GM18909 (cell line): Measurements from ENCODE around the gene WWC2.
"Not testable (repeated sequence)": the region's sequence is repeated elsewhere in the genome, so short reads cannot be mapped to it uniquely, and the experiment has no call there.

Source experiments
- ATAC-seq: cut with Tn5 transposase; IDR thresholded peaks from one replicate; pipeline ENCODE4 v1.9.1; 2021; ENCODE audit warnings: mild to moderate bottlenecking; ENCODE audit not compliant: unreplicated experiment, poor library complexity

The WWC2 gene

GRCh38 chr4:183139972-183140570 is 41.0 kb downstream of the WWC2 start:
- no peak for ATAC-seq

DNA sequence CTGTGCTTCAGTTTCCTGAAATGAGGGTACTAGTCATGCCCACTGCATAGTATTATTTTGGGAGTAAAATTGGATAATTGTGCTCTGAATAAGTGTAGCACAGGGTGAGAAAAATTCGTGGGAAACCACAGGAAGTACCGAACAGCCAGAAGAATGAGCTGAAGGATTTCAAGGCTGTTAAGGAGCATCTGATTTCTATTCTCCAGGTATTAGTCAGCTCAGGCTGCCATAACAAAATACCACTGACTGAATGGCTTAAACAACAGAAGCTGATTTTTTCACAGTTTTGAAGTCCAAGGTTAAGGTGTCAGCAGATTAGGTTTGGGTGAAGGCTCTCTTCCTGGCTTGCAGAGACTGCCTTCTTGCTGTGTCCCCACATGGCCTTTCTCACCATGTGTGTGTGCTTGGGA is 41.9 kb downstream of the WWC2 start:
- ATAC-seq: no peak

DNA sequence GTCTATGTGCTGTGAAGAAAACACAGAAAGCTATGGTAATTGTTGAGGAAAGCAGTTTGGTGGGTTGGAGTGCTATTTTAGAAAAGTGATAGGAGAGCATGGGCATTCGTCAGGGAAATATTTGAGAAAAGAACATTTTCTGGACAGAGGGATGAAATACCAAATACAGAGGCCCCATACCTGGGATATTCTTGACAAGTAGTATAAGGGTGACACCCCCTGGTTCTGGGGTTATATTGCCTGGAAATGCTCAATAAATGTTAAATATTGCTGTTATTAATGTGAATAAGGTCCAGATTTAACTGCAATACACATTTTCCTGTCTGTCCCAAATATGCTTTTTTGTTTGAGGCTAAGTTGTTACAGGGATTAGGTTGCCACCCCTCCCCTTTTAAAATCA is 42.9 kb downstream of the WWC2 start:
- ATAC-seq: no peak

GRCh38 chr4:183142571-183143550 is 43.8 kb downstream of the WWC2 start:
- no peak for ATAC-seq

GRCh38 chr4:183144787-183145186 is 45.7 kb downstream of the WWC2 start:
- no peak for ATAC-seq

DNA sequence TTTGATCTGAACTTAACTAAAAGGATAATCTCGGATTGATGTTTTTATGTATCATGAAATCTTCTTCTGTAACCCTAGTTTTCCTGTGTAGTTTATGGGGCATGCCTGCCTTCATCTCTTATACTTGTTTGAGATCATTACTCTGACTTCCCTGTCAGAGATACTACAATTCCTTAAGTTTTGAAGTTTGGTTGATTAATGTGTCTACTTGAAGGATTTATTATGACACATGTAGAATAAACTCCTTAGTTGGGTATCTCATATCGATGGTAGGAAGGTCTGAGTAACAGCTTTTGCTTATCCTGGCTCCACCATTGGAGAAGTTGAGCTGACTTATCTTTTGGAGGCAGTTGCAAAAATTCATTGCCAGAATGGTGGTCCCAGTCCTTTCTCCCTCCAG is 46.7 kb downstream of the WWC2 start:
- no peak for ATAC-seq

- no peak for ATAC-seq
These were observed 47.4 kb downstream of the WWC2 start for GRCh38 chr4:183146478-183146877.

DNA sequence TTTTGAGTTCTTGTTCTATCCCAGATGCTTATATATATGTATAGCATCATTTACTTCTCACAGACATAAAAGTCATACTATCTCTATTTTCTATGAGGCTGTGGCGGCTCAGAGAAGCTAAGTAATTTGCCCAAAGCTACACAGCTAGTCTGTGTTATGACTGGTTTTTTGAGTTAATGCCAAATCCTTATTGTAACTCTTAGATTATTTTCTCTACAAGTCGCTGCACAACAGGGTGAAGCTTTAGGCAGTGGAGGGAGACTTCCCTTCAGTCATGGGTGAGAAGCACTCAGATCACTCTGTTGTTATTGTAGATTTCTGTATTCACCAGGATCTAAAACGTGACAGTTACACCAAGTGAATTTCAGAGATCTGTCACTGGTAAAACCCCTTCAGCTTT is 48.1 kb downstream of the WWC2 start:
- no peak for ATAC-seq

DNA sequence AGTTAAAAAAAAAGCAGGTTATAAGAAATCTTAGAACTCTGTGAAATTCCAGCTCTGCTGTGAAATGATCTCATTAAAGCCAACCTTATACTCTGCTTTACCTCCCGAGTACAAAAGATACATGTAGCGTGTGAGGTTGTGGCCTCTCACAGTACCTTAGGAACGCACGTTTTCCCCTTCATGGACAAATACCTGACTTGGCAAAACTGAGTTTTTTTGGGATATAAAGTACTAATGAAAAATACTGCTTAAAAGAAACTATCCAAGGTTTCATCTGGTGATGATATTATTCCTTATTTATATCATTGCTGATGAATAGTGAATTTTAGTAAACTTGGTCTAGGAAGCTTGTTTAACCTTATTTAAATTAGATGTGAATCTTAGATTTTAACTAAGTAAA is 48.9 kb downstream of the WWC2 start:
- no peak for ATAC-seq

GRCh38 chr4:183149616-183150539 is 50.8 kb downstream of the WWC2 start:
- ATAC-seq: no peak

DNA sequence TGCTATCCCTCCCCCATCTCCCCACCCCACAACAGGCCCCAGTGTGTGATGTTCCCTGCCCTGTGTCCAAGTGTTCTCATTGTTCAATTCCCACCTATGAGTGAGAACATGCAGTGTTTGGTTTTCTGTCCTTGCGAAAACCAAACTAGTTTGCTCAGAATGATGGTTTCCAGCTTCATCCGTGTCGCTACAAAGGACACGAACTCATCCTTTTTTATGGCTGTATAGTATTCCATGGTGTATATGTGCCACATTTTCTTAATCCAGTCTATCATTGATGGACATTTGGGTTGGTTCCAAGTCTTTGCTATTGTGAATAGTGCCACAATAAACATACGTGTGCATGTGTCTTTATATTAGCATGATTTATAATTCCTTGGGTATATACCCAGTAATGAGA is 51.6 kb downstream of the WWC2 start:
- ATAC-seq: not testable (repeated sequence)

DNA sequence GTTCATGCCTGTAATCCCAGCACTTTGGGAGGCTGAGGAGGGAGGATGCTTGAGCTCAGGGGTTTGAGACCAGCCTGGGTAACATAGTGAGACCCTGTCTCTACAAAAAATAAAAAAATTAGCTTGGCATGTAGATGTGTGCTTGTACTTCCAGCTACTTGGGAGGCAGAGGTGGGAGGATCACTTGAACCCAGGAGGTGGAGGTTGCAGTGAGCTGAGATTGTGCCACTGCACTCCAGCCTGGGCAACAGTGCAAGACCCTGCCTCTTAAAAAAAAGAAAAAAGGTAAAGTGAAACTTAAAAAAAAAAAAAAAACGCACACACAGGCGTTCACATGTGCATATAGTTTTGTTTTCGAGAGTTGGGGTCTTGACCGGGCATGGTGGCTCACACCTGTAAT is 53.2 kb downstream of the WWC2 start:
- not testable (repeated sequence) for ATAC-seq

GRCh38 chr4:183153190-183153916 is 54.3 kb downstream of the WWC2 start:
- no peak for ATAC-seq

- ATAC-seq: no peak
These were observed 55.8 kb downstream of the WWC2 start for GRCh38 chr4:183154701-183155391.

- no peak for ATAC-seq
These were observed 56.6 kb downstream of the WWC2 start for GRCh38 chr4:183155450-183156184.

- ATAC-seq: no peak
These were observed 58.2 kb downstream of the WWC2 start for GRCh38 chr4:183157215-183157614.

- ATAC-seq: no peak
These were observed 59.0 kb downstream of the WWC2 start for GRCh38 chr4:183158062-183158461.

- ATAC-seq: no peak
These were observed 62.6 kb downstream of the WWC2 start for GRCh38 chr4:183161630-183162029.

- no peak for ATAC-seq
These were observed 64.1 kb downstream of the WWC2 start for GRCh38 chr4:183163135-183163534.
